Measurements from ENCODE around the gene PRPF6. TPM values are rescaled to one million over a fixed set of nuclear protein-coding genes. Genes with fewer than 3 reads are reported as not detected.

Gene PRPF6
- total and polyA plus RNA-seq, 2 of the 13 experiments (the other 11 are each of a cell fraction or from before 2014, with no cell fraction given): 63.7 to 101 TPM

GRCh38 chr20:64063389-64064144 lies 82.6 kb downstream of the PRPF6 start (continued):
- TF ChIP-seq, protein P1, sequence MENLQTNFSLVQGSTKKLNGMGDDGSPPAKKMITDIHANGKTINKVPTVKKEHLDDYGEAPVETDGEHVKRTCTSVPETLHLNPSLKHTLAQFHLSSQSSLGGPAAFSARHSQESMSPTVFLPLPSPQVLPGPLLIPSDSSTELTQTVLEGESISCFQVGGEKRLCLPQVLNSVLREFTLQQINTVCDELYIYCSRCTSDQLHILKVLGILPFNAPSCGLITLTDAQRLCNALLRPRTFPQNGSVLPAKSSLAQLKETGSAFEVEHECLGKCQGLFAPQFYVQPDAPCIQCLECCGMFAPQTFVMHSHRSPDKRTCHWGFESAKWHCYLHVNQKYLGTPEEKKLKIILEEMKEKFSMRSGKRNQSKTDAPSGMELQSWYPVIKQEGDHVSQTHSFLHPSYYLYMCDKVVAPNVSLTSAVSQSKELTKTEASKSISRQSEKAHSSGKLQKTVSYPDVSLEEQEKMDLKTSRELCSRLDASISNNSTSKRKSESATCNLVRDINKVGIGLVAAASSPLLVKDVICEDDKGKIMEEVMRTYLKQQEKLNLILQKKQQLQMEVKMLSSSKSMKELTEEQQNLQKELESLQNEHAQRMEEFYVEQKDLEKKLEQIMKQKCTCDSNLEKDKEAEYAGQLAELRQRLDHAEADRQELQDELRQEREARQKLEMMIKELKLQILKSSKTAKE (CRISPR knock-in tag; IDR thresholded peaks at IDR 0.05; ENCODE audit: borderline replicate concordance): no peak
- peak; percentile 13; the same call in 1 of the 2 replicates for TF ChIP-seq NFAT5 (CRISPR knock-in tag; IDR thresholded peaks at IDR 0.05)
- TF ChIP-seq ZNF263 (CRISPR knock-in tag; IDR thresholded peaks at IDR 0.05): no peak; the same call in 1 of the 2 replicates
- TF ChIP-seq GATAD1 (CRISPR knock-in tag; IDR thresholded peaks at IDR 0.05): 0 out of 2 replicates have a peak, but pooled peaks have one; percentile 31
- no peak for TF ChIP-seq MTF1 (CRISPR knock-in tag; IDR thresholded peaks at IDR 0.05)
- TF ChIP-seq PHF8 (CRISPR knock-in tag; IDR thresholded peaks at IDR 0.05): peak; percentile 72
- TF ChIP-seq, protein P2, sequence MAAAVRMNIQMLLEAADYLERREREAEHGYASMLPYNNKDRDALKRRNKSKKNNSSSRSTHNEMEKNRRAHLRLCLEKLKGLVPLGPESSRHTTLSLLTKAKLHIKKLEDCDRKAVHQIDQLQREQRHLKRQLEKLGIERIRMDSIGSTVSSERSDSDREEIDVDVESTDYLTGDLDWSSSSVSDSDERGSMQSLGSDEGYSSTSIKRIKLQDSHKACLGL (CRISPR knock-in tag; IDR thresholded peaks at IDR 0.05): peak; percentile 57
- TF ChIP-seq BCL6 (CRISPR knock-in tag; IDR thresholded peaks at IDR 0.05): no peak; the same call in 1 of the 2 replicates
- TF ChIP-seq GZF1 (CRISPR knock-in tag; IDR thresholded peaks at IDR 0.05): 0 out of 2 replicates have a peak, but pooled peaks have one; percentile 13
- no peak for TF ChIP-seq ZUFSP (CRISPR knock-in tag; IDR thresholded peaks at IDR 0.05; ENCODE audit: borderline replicate concordance)
- TF ChIP-seq EED (CRISPR knock-in tag; IDR thresholded peaks at IDR 0.05): no peak; the same call in 1 of the 2 replicates
- no peak for TF ChIP-seq XRCC5 (optimal IDR thresholded peaks at IDR 0.05; ENCODE audit: low read length)
- no peak for TF ChIP-seq ZNF749 (CRISPR knock-in tag; IDR thresholded peaks at IDR 0.05; ENCODE audit: borderline replicate concordance)
- TF ChIP-seq, protein P3, sequence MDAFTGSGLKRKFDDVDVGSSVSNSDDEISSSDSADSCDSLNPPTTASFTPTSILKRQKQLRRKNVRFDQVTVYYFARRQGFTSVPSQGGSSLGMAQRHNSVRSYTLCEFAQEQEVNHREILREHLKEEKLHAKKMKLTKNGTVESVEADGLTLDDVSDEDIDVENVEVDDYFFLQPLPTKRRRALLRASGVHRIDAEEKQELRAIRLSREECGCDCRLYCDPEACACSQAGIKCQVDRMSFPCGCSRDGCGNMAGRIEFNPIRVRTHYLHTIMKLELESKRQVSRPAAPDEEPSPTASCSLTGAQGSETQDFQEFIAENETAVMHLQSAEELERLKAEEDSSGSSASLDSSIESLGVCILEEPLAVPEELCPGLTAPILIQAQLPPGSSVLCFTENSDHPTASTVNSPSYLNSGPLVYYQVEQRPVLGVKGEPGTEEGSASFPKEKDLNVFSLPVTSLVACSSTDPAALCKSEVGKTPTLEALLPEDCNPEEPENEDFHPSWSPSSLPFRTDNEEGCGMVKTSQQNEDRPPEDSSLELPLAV (CRISPR knock-in tag; conservative IDR thresholded peaks at IDR 0.05; ENCODE audit: low read depth): no peak
- TF ChIP-seq PAX8 (CRISPR knock-in tag; IDR thresholded peaks at IDR 0.05; ENCODE audit: borderline replicate concordance): no peak
- no peak for TF ChIP-seq ZNF570 (CRISPR knock-in tag; IDR thresholded peaks at IDR 0.05; ENCODE audit: borderline replicate concordance)
- TF ChIP-seq SMYD3 (CRISPR knock-in tag; IDR thresholded peaks at IDR 0.05): 0 out of 2 replicates have a peak, but pooled peaks have one; percentile 47
- TF ChIP-seq ZBTB38 (CRISPR knock-in tag; IDR thresholded peaks at IDR 0.05): no peak

Data from HepG2 (cell line).